K562 (cell line): ENCODE results near the gene PRXL2B. TPM values are rescaled to one million over a fixed set of nuclear protein-coding genes. Genes with fewer than 3 reads are reported as not detected.

Source experiments
- ATAC-seq: fragments of 200-7000 bp; cut with Tn5 transposase; 3 replicates; pipeline ENCODE4 v1.9.1; 2020; ENCODE audit warnings: moderate library complexity
- BruUV-seq: library from RNA; stranded (reverse); fragments of 400-500 nt; replicated peaks from 2 replicates; lab custom pipeline; 2021; lab: Mats Ljungman, UMichigan
- CTCF ChIA-PET: fragments of 300-600 bp; formaldehyde crosslinking; extraction: SDS; loops from one replicate; lab custom pipeline; 2021; ENCODE audit warnings: low intra/inter-chr PET ratio; lab: Yijun Ruan, JAX
- POLR2A ChIA-PET: fragments of 300-600, 350-650 bp; sonication (Branson Sonifier 250); formaldehyde crosslinking; extraction: SDS; loops from one replicate; lab custom pipeline; 2021; ENCODE audit warnings: antibody characterized with exemption, inconsistent platforms; lab: Yijun Ruan, JAX
- DNase-seq, 4 experiments: peaks; one replicate each; pipeline versions ENCODE4 v3.0.0 to v3.0.0-alpha.2; 2011 to 2018; ENCODE audit warnings: low spot score in 3 of 4, mixed read lengths in 3 of 4; ENCODE audit errors: extremely low read depth in 1 of 4
- FAIRE-seq: peaks from 2 replicates; lab custom pipeline; 2011; peaks lifted over from hg19 to GRCh38; lab: Jason Lieb, UNC
- H2AFZ ChIP-seq: 2 replicates; pipeline ENCODE4 v1.6.0; 2011; ENCODE audit warnings: low read depth, low read length, control low read depth, inconsistent platforms
- H3K27ac ChIP-seq: fragments of 200-600 bp; 3 replicates; pipeline ENCODE4 v1.8.0; 2011; ENCODE audit warnings: low read depth, mild to moderate bottlenecking, control low read depth, inconsistent platforms, low read length, moderate library complexity, mixed read lengths; ENCODE audit errors: extremely low read depth
- H3K27me3 ChIP-seq, 2 experiments: fragments of 300-600 bp in 1 of 2; 2 replicates in 1 of 2; 3 replicates in 1 of 2; pipeline versions ENCODE4 v1.6.0 to v1.8.0; 2011; ENCODE audit warnings: inconsistent platforms in 2 of 2, low read length in 2 of 2, mild to moderate bottlenecking in 1 of 2, mixed read lengths in 1 of 2, moderate library complexity in 1 of 2; ENCODE audit not compliant: control insufficient read depth in 2 of 2, insufficient read depth in 2 of 2
- H3K36me3 ChIP-seq: fragments of 300-600 bp; 3 replicates; pipeline ENCODE4 v1.8.0; 2011; ENCODE audit warnings: mild to moderate bottlenecking, low read length, inconsistent platforms; ENCODE audit not compliant: control insufficient read depth, insufficient read depth
- H3K4me1 ChIP-seq, 2 experiments: fragments of 200-600 bp in 1 of 2; replicated peaks in 1 of 2; 2 replicates in 1 of 2; 3 replicates in 1 of 2; pipeline versions ENCODE4 v1.5.1 to v1.8.0; 2011; ENCODE audit warnings: inconsistent platforms in 2 of 2, low read length in 2 of 2, mild to moderate bottlenecking in 1 of 2, mixed read lengths in 1 of 2, moderate library complexity in 1 of 2; ENCODE audit not compliant: control insufficient read depth in 2 of 2, insufficient read depth in 2 of 2
- H3K4me2 ChIP-seq: 2 replicates; pipeline ENCODE4 v1.6.1; 2011; ENCODE audit warnings: low read length, control low read depth, inconsistent platforms, mixed read lengths; ENCODE audit not compliant: insufficient read depth
- H3K4me3 ChIP-seq: fragments of 200-600 bp; sonication (generic), shearing (Covaris generic); 2 replicates; pipeline ENCODE4 v1.5.1; 2016; ENCODE audit warnings: control low read depth, inconsistent platforms
- H3K79me2 ChIP-seq: fragments of 200-600 bp; 3 replicates; pipeline ENCODE4 v1.8.0; 2011; ENCODE audit warnings: low read length, inconsistent platforms; ENCODE audit not compliant: control insufficient read depth, insufficient read depth
- H3K9ac ChIP-seq, 2 experiments: 2 replicates each; pipeline versions ENCODE4 v1.6.0 to v1.6.1; 2011; ENCODE audit warnings: low read depth in 2 of 2, low read length in 2 of 2, control low read depth in 1 of 2, inconsistent platforms in 1 of 2, mild to moderate bottlenecking in 1 of 2, mixed read lengths in 1 of 2; ENCODE audit not compliant: insufficient read depth in 1 of 2
- H3K9me1 ChIP-seq: one replicate; pipeline ENCODE4 v1.6.0; 2011; ENCODE audit warnings: inconsistent platforms, mild to moderate bottlenecking, low read length, moderate library complexity; ENCODE audit not compliant: control insufficient read depth, insufficient read depth
- H3K9me3 ChIP-seq: replicated peaks from 2 replicates; pipeline ENCODE4 v1.5.1; 2011; ENCODE audit warnings: low read depth, low read length, inconsistent platforms; ENCODE audit not compliant: control insufficient read depth, insufficient read depth
- H4K20me1 ChIP-seq: replicated peaks from 2 replicates; pipeline ENCODE4 v1.6.1; 2011; ENCODE audit warnings: low read length, inconsistent platforms, mixed read lengths; ENCODE audit not compliant: control insufficient read depth, insufficient read depth
- COPS2 ChIP-seq: fragments of 450-650 bp; conservative IDR thresholded peaks from 2 replicates; pipeline ENCODE4 v1.6.1; 2016; ENCODE audit warnings: mild to moderate bottlenecking, moderate library complexity
- EWSR1 ChIP-seq: fragments of 450-650 bp; IDR thresholded peaks from 2 replicates; pipeline ENCODE4 v1.6.1; 2018; ENCODE audit warnings: borderline replicate concordance, mild to moderate bottlenecking, low read depth, moderate library complexity; ENCODE audit not compliant: partially characterized antibody
- HIVEP1 ChIP-seq: fragments of 250-450 bp; sonication (Bioruptor Pico); IDR thresholded peaks from 2 replicates; pipeline ENCODE4 v1.4.0; 2020; ENCODE audit warnings: mild to moderate bottlenecking
- HMG20B ChIP-seq: fragments of 250-450 bp; sonication (Bioruptor Pico); IDR thresholded peaks from 2 replicates; pipeline ENCODE4 v1.5.0; 2021; ENCODE audit warnings: mild to moderate bottlenecking
- MEIS2 ChIP-seq: fragments of 450-650 bp; IDR thresholded peaks from 2 replicates; pipeline ENCODE4 v1.6.1; 2014; ENCODE audit warnings: mild to moderate bottlenecking; ENCODE audit not compliant: partially characterized antibody
- TCF15 ChIP-seq: fragments of 250-450 bp; sonication (Bioruptor Pico); IDR thresholded peaks from 2 replicates; pipeline ENCODE4 v1.8.0; 2022; ENCODE audit warnings: moderate library complexity, mild to moderate bottlenecking, inconsistent platforms
- ZBTB17 ChIP-seq: fragments of 450-650 bp; formaldehyde crosslinking; IDR thresholded peaks from 2 replicates; pipeline ENCODE4 v1.4.0; 2020; ENCODE audit warnings: mild to moderate bottlenecking
- ZBTB7A ChIP-seq: IDR thresholded peaks from 2 replicates; pipeline ENCODE4 v1.6.1; 2011; ENCODE audit warnings: low read depth, mild to moderate bottlenecking, low read length, moderate library complexity, borderline replicate concordance; ENCODE audit not compliant: control insufficient read depth
- ZNF165 ChIP-seq: fragments of 250-450 bp; sonication (Bioruptor Pico); IDR thresholded peaks from 2 replicates; pipeline ENCODE4 v1.4.0; 2020; ENCODE audit warnings: borderline replicate concordance
- WGBS: fragments of 100-300 bp; shearing (Covaris generic); methylation state at CpG from one replicate; pipeline ENCODE4 v1.1.6; 2016; ENCODE audit warnings: low coverage, mixed read lengths; ENCODE audit not compliant: insufficient coverage; ENCODE audit errors: missing lambda C conversion rate; 5-methylcytosine and 5-hydroxymethylcytosine counted together
- in situ Hi-C: fragments of 300-500 bp; cut with MboI; formaldehyde crosslinking; loops from 4 replicates; pipeline ENCODE4 v1.15.0; 2018; ENCODE audit warnings: inconsistent platforms, mixed read lengths
- intact Hi-C: fragments of 100-400 bp; cut with micrococcal nuclease; formaldehyde crosslinking; loops from 2 replicates; pipeline ENCODE4 v1.14.2; 2022
- polyA plus RNA-seq, 8 experiments: library from polyadenylated mRNA; depleted of rRNA in 4 of 8; stranded (reverse) in 5 of 8; unstranded in 3 of 8; fragments of >200 nt; fragmentation: Nextera tagmentation in 2 of 8; fragmentation: Illumina TruSeq in 1 of 8; extraction: Ambion mirVana in 2 of 8; extraction: Trizol in 1 of 8; gene quantifications; 2 replicates each; pipeline versions ENCODE4 v1.2.1 to v1.2.3, GENCODE V29; 2011 to 2014; ENCODE audit warnings: inconsistent platforms in 1 of 8, missing spikeins in 1 of 8
- total RNA-seq, 7 experiments: library from RNA; depleted of rRNA in 6 of 7; stranded (reverse); fragments of >200 nt in 6 of 7; fragmentation: Illumina TruSeq in 2 of 7; extraction: Trizol in 2 of 7; gene quantifications; 2 replicates each; pipeline versions ENCODE4 v1.2.1 to v1.2.3, GENCODE V29; 2011 to 2021; ENCODE audit warnings: low replicate concordance in 1 of 7

PRXL2B gene
- total and polyA plus RNA-seq, 9 of the 15 experiments (the other 6 are each of a cell fraction or from before 2014, with no cell fraction given), result 0.99 to 25.3 (median 11.8) TPM

- DNase-seq (no peak), ATAC-seq (no peak), FAIRE-seq (no peak)
- intact Hi-C loops (loop anchor here (10.0 kb wide), 2 partner anchors 95 to 225 kb away; partner anchors contain the start of gene PEX10), in situ Hi-C loops (loop anchor here (10.0 kb wide), 1 partner anchor 225 kb away; the partner anchor contains the start of gene PEX10)
- WGBS, result 23% methylated on average over 24 of the region's 26 CpGs
- Histone ChIP-seq H2AFZ (no peak overlapping the region), H3K4me1 (peaks cover 0 to 37% of the 10 kb centered on the region in 2 experiments; a peak in 2 of 5 replicates), H3K9ac (no peak overlapping the region), H3K79me2 (no peaks in the 10 kb centered on the region), H3K27ac (no peak overlapping the region), H3K36me3 (no peaks in the 10 kb centered on the region), H3K9me1 (peaks cover 2% of the 10 kb centered on the region), H3K27me3 (peaks cover 0 to 12% of the 10 kb centered on the region in 2 experiments; a peak in 2 of 5 replicates), H3K4me2 (no peak overlapping the region), H4K20me1 (no peaks in the 10 kb centered on the region), H3K4me3 (no peak overlapping the region), H3K9me3 (no peaks in the 10 kb centered on the region)
- CTCF ChIA-PET, result no interaction called here
- TF ChIP-seq ZBTB7A (no peak), COPS2 (no peak)
- POLR2A ChIA-PET, result interaction anchor here (0.6 to 1.0 kb wide), 4 partner anchors 10 to 194 kb away, joined by 3 to 5 read pairs (median 4); no protein-coding TSS in a partner anchor
- no TSS peak for BruUV-seq
These were observed 53.3 kb downstream of the PRXL2B start for GRCh38 chr1:2639607-2640521.

DNA sequence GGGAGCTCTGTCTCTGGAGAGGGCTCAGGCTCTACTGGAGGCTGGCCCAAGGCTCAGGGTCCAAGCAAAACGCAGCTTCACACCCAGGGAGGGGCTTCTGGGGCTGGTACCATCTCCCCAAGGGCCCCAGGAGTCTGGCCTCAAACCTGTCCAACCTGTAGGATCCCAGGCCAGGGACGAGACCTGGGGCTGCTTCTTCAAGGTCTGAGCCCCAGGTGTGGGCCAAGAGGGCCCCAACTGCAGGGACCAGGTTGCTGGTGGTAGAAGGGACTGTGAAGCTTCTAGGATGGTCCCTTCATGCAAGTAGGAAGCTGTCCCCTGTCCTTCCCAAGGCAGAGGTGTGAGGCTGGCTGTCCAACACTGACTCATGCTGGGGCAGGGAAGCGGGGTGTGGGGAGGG lies 54.0 kb downstream of the PRXL2B start:
- 47% methylated on average over 3 of the region's 3 CpGs for WGBS
- no peak overlapping the region for H3K9ac ChIP-seq
- ATAC-seq, result no peak
- CTCF ChIA-PET, result no interaction called here
- H3K27ac ChIP-seq, result no peak overlapping the region
- peaks cover 0 to 37% of the 10 kb centered on the region in 2 experiments; a peak in 2 of 5 replicates for H3K4me1 ChIP-seq
- H4K20me1 ChIP-seq, result no peaks in the 10 kb centered on the region
- DNase-seq, result no peak
- H3K4me2 ChIP-seq, result no peak overlapping the region
- H3K9me3 ChIP-seq, result no peaks in the 10 kb centered on the region
- no peaks in the 10 kb centered on the region for H3K36me3 ChIP-seq
- peaks cover 2% of the 10 kb centered on the region for H3K9me1 ChIP-seq
- intact Hi-C loops, result loop anchor here (10.0 kb wide), 2 partner anchors 96 to 226 kb away; partner anchors contain the start of gene PEX10
- POLR2A ChIA-PET, result interaction anchor here (0.6 to 1.0 kb wide), 4 partner anchors 11 to 114 kb away, joined by 3 to 5 read pairs (median 4); partner anchors contain the start of gene PANK4
- H2AFZ ChIP-seq, result no peak overlapping the region
- in situ Hi-C loops, result no loop called here
- H3K27me3 ChIP-seq, result peaks cover 0 to 12% of the 10 kb centered on the region in 2 experiments; a peak in 2 of 5 replicates
- H3K4me3 ChIP-seq, result no peak overlapping the region
- BruUV-seq, result no TSS peak
- FAIRE-seq, result no peak
- no peaks in the 10 kb centered on the region for H3K79me2 ChIP-seq
- TF ChIP-seq HIVEP1 (CRISPR knock-in tag) (no peak), ZBTB17 (CRISPR knock-in tag) (no peak), EWSR1 (no peak), ZNF165 (no peak), TCF15 (CRISPR knock-in tag) (no peak), HMG20B (CRISPR knock-in tag) (no peak), MEIS2 (no peak)
